Osteocyte (in vitro differentiated cells): ENCODE measurements around the gene STC2. TPM values are rescaled to one million over a fixed set of nuclear protein-coding genes. Genes with fewer than 3 reads are reported as not detected.
A peak's percentile ranks its signal among the peaks of the same experiment; 100 is the strongest.
"Not testable (repeated sequence)": the region's sequence is repeated elsewhere in the genome, so short reads cannot be mapped to it uniquely, and the experiment has no call there.

ENCODE experiments used
- DNase-seq: peaks from one replicate; pipeline ENCODE4 v3.0.0; 2021; ENCODE audit warnings: mixed read lengths; ENCODE audit not compliant: unreplicated experiment; ENCODE audit errors: extremely low spot score
- H3K27ac Mint-ChIP-seq: one replicate; pipeline ENCODE4 v1.8.0; 2021; ENCODE audit warnings: mild to moderate bottlenecking, mixed read lengths; ENCODE audit not compliant: unreplicated experiment
- H3K27me3 Mint-ChIP-seq: one replicate; pipeline ENCODE4 v1.8.0; 2021; ENCODE audit warnings: mixed read lengths; ENCODE audit not compliant: unreplicated experiment
- H3K36me3 Mint-ChIP-seq: one replicate; pipeline ENCODE4 v1.8.0; 2021; ENCODE audit warnings: mixed read lengths; ENCODE audit not compliant: unreplicated experiment
- H3K4me1 Mint-ChIP-seq: one replicate; pipeline ENCODE4 v1.8.0; 2021; ENCODE audit warnings: mixed read lengths; ENCODE audit not compliant: unreplicated experiment
- H3K4me3 Mint-ChIP-seq: one replicate; pipeline ENCODE4 v1.8.0; 2021; ENCODE audit warnings: mild to moderate bottlenecking, moderate library complexity, mixed read lengths; ENCODE audit not compliant: unreplicated experiment
- H3K9me3 Mint-ChIP-seq: one replicate; pipeline ENCODE4 v1.8.0; 2021; ENCODE audit warnings: mixed read lengths; ENCODE audit not compliant: unreplicated experiment
- CTCF ChIP-seq: fragments of 200-600 bp; sonication (generic); IDR thresholded peaks from 2 replicates; pipeline ENCODE4 v1.5.0; 2021; ENCODE audit warnings: antibody characterized with exemption, mild to moderate bottlenecking, moderate library complexity
- long read RNA-seq: library from polyadenylated mRNA; unstranded; transcript quantifications from one replicate; pipeline ENCODE4 v2.0.0, GENCODE V29; 2021
- total RNA-seq: library from RNA; stranded (reverse); gene quantifications from 2 replicates; pipeline ENCODE4 v1.2.1, GENCODE V29; 2021

Gene STC2
- total RNA-seq = 334 and 341 TPM in 2 replicates
- long read RNA-seq, full-length matches to known transcripts = 599 of 656 reads
- long read RNA-seq, partial matches to known transcripts = 18 of 656 reads
- long read RNA-seq, other reads (novel, unspliced or antisense) = 39 of 656 reads

GRCh38 chr5:173327948-173328843 lies at the start of gene STC2:
TSS of gene STC2 (minus strand) at chr5:173328414. CDS start at chr5:173328193, 221 bp downstream.
- peak within 1 kb of the TSS; percentile 98 for H3K4me3 Mint-ChIP-seq
- H3K27ac Mint-ChIP-seq = peak within 1 kb of the TSS; percentile 98
- no peaks in the 10 kb centered on the region for H3K9me3 Mint-ChIP-seq
- peak; percentile 97 for DNase-seq
- no peaks in the 10 kb centered on the region for H3K27me3 Mint-ChIP-seq
- H3K36me3 Mint-ChIP-seq = peaks cover 40% of the 10 kb centered on the region
- peak; percentile 5 for TF ChIP-seq CTCF
- peaks cover 56% of the 10 kb centered on the region for H3K4me1 Mint-ChIP-seq

- no peak for TF ChIP-seq CTCF
- Mint-ChIP-seq H3K36me3 (no peaks in the 10 kb centered on the region), H3K27me3 (no peaks in the 10 kb centered on the region), H3K9me3 (peaks cover 7% of the 10 kb centered on the region), H3K27ac (no peak overlapping the region), H3K4me3 (no peak overlapping the region), H3K4me1 (peaks cover 3% of the 10 kb centered on the region)
- DNase-seq = no peak
These were observed 43.2 kb upstream of the STC2 start for GRCh38 chr5:173371400-173371799.

- H3K27me3 Mint-ChIP-seq, DNase-seq, H3K27ac Mint-ChIP-seq, H3K4me3 Mint-ChIP-seq, H3K36me3 Mint-ChIP-seq: not testable (repeated sequence)
- Mint-ChIP-seq H3K4me1 (peaks cover 12% of the 10 kb centered on the region), H3K9me3 (peaks cover 19% of the 10 kb centered on the region)
These were observed 35.2 kb upstream of the STC2 start for GRCh38 chr5:173363406-173363805.

GRCh38 chr5:173355561-173355960 lies 27.3 kb upstream of the STC2 start:
- Mint-ChIP-seq H3K27me3 (no peaks in the 10 kb centered on the region), H3K9me3 (peaks cover 4% of the 10 kb centered on the region), H3K27ac (no peak overlapping the region), H3K4me1 (peaks cover 28% of the 10 kb centered on the region), H3K4me3 (no peak overlapping the region), H3K36me3 (no peaks in the 10 kb centered on the region)
- peak; percentile 10 for DNase-seq
- no peak for TF ChIP-seq CTCF

GRCh38 chr5:173354645-173355044 lies 26.4 kb upstream of the STC2 start:
- no peak for TF ChIP-seq CTCF
- no peaks in the 10 kb centered on the region for H3K27me3 Mint-ChIP-seq
- DNase-seq = peak; percentile 65

More at GRCh38 chr5:173354645-173355044, 26.4 kb upstream of the STC2 start:
- H3K36me3 Mint-ChIP-seq = no peaks in the 10 kb centered on the region
- no peak overlapping the region for H3K27ac Mint-ChIP-seq
- peaks cover 4% of the 10 kb centered on the region for H3K9me3 Mint-ChIP-seq
- peaks cover 21% of the 10 kb centered on the region for H3K4me1 Mint-ChIP-seq
- no peak overlapping the region for H3K4me3 Mint-ChIP-seq
